Measurements from ENCODE around the gene NUTF2.
"Not testable (repeated sequence)": the region's sequence is repeated elsewhere in the genome, so short reads cannot be mapped to it uniquely, and the experiment has no call there.

NUTF2 gene

GRCh38 chr16:67846320-67847063 lies at the start of gene NUTF2:
NUTF2 (plus strand) TSS chr16:67846933; CDS start chr16:67865131, 18,198 bp downstream.
- DNase-seq, result peak; percentile 98

- no peak for DNase-seq
Observed at GRCh38 chr16:67800338-67800926, 46.3 kb upstream of the NUTF2 start.

- no peak for DNase-seq
Observed at GRCh38 chr16:67801241-67801640, 45.5 kb upstream of the NUTF2 start.

- peak; percentile 69 for DNase-seq
Observed at GRCh38 chr16:67801883-67802282, 44.9 kb upstream of the NUTF2 start.

GRCh38 chr16:67803894-67804293 lies 42.8 kb upstream of the NUTF2 start:
- DNase-seq, result peak; percentile 18

- DNase-seq, result peak; percentile 16
Observed at GRCh38 chr16:67804853-67805542, 41.7 kb upstream of the NUTF2 start.

- no peak for DNase-seq
Observed at GRCh38 chr16:67805718-67806427, 40.9 kb upstream of the NUTF2 start.

- DNase-seq, result peak; percentile 98
Observed at GRCh38 chr16:67806428-67807147, 40.1 kb upstream of the NUTF2 start, which contains the start of the genes RANBP10 and TSNAXIP1. RANBP10 (minus strand) TSS chr16:67806560; CDS start chr16:67806536, 24 bp downstream. TSNAXIP1 (plus strand) TSS chr16:67806889; CDS start chr16:67807150, 261 bp downstream.

GRCh38 chr16:67807148-67807682 lies 39.5 kb upstream of the NUTF2 start:
- DNase-seq, result no peak

- DNase-seq, result no peak
Observed at GRCh38 chr16:67811899-67812298, 34.8 kb upstream of the NUTF2 start.

- no peak for DNase-seq
Observed at GRCh38 chr16:67814567-67814966, 32.2 kb upstream of the NUTF2 start.

GRCh38 chr16:67820608-67821259 lies 26.0 kb upstream of the NUTF2 start:
- no peak for DNase-seq

- DNase-seq, result no peak
Observed at GRCh38 chr16:67822511-67822910, 24.2 kb upstream of the NUTF2 start.

GRCh38 chr16:67825119-67825518 lies 21.6 kb upstream of the NUTF2 start:
- no peak for DNase-seq

GRCh38 chr16:67825906-67826305 lies 20.8 kb upstream of the NUTF2 start:
- no peak for DNase-seq

- DNase-seq, result no peak
Observed at GRCh38 chr16:67828651-67829050, 18.1 kb upstream of the NUTF2 start.

- no peak for DNase-seq
Observed at GRCh38 chr16:67833030-67833414, 13.7 kb upstream of the NUTF2 start.

GRCh38 chr16:67833415-67834241 lies 13.1 kb upstream of the NUTF2 start:
- DNase-seq, result peak; percentile 97

- DNase-seq, result no peak
Observed at GRCh38 chr16:67834242-67834614, 12.5 kb upstream of the NUTF2 start.

- not testable (repeated sequence) for DNase-seq
Observed at GRCh38 chr16:67837190-67837589, 9.5 kb upstream of the NUTF2 start.

- DNase-seq, result no peak
Observed at GRCh38 chr16:67837811-67838210, 8.9 kb upstream of the NUTF2 start.

Data from activated CD4-positive, alpha-beta T cell treated with anti-CD3 and anti-CD28 coated beads, Interleukin-2, Interleukin-6, amounts not matched to agents 100 ng/mL and 50 ng/mL, durations not matched to agents 16 hours and 8 hours (primary cell).